ENCODE measurements around the gene COL6A5. TPM values are rescaled to one million over a fixed set of nuclear protein-coding genes. Genes with fewer than 3 reads are reported as not detected.

The COL6A5 gene
- total RNA-seq, 1 experiment from 2014 or later, result not detected

GRCh38 chr3:130383424-130383823 lies 38.0 kb downstream of the COL6A5 start:
- ChIA-PET POLR2A (ENCODE audit: unreplicated experiment) (no interaction called here), CTCF (no interaction called here)
- H3K4me2 ChIP-seq, result no peak overlapping the region

GRCh38 chr3:130384476-130385025 lies 39.1 kb downstream of the COL6A5 start:
- Histone ChIP-seq H3K9me3 (ENCODE audit: insufficient read depth, low read depth) (peaks cover 4% of the 10 kb centered on the region; the same call in 1 of the 2 replicates), H3K4me2 (no peak overlapping the region), H3K4me1 (replicated peaks; ENCODE audit: insufficient read depth) (0 out of 2 replicates have a peak, but pooled peaks cover 11% of the 10 kb centered on the region), H3K36me3 (ENCODE audit: low read depth) (no peaks in the 10 kb centered on the region), H2AFZ (no peak overlapping the region), H3K27ac (no peak overlapping the region), H3K4me3 (no peak overlapping the region), H3F3A (ENCODE audit: insufficient read depth, low read depth) (no peaks in the 10 kb centered on the region), H3K9me2 (ENCODE audit: insufficient read depth) (no peaks in the 10 kb centered on the region), H3K27me3 (ENCODE audit: insufficient read depth, low read depth) (no peaks in the 10 kb centered on the region), H4K20me1 (ENCODE audit: insufficient read depth) (no peaks in the 10 kb centered on the region), H3K79me2 (ENCODE audit: low read depth) (no peaks in the 10 kb centered on the region)
- intact Hi-C loops (cut with micrococcal nuclease; ENCODE audit: unreplicated experiment), result no loop called here
- BruUV-seq (replicated peaks), result no TSS peak
- DNase-seq, result no peak
- ChIA-PET POLR2A (ENCODE audit: unreplicated experiment) (no interaction called here), CTCF (no interaction called here)
- TF ChIP-seq, protein P1, sequence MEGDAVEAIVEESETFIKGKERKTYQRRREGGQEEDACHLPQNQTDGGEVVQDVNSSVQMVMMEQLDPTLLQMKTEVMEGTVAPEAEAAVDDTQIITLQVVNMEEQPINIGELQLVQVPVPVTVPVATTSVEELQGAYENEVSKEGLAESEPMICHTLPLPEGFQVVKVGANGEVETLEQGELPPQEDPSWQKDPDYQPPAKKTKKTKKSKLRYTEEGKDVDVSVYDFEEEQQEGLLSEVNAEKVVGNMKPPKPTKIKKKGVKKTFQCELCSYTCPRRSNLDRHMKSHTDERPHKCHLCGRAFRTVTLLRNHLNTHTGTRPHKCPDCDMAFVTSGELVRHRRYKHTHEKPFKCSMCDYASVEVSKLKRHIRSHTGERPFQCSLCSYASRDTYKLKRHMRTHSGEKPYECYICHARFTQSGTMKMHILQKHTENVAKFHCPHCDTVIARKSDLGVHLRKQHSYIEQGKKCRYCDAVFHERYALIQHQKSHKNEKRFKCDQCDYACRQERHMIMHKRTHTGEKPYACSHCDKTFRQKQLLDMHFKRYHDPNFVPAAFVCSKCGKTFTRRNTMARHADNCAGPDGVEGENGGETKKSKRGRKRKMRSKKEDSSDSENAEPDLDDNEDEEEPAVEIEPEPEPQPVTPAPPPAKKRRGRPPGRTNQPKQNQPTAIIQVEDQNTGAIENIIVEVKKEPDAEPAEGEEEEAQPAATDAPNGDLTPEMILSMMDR (conservative IDR thresholded peaks at IDR 0.05), result no peak
- no peak for TF ChIP-seq EZH2 (IDR thresholded peaks at IDR 0.05; ENCODE audit: low read depth)

More at GRCh38 chr3:130383424-130383823, 38.0 kb downstream of the COL6A5 start:
- TF ChIP-seq EZH2 (IDR thresholded peaks at IDR 0.05; ENCODE audit: low read depth), result no peak
- TF ChIP-seq, protein P1 (conservative IDR thresholded peaks at IDR 0.05), result no peak
- Histone ChIP-seq H3K4me1 (replicated peaks; ENCODE audit: insufficient read depth) (0 out of 2 replicates have a peak, but pooled peaks cover 11% of the 10 kb centered on the region), H2AFZ (no peak overlapping the region), H3K27ac (no peak overlapping the region), H3K79me2 (ENCODE audit: low read depth) (no peaks in the 10 kb centered on the region), H3F3A (ENCODE audit: insufficient read depth, low read depth) (no peaks in the 10 kb centered on the region), H4K20me1 (ENCODE audit: insufficient read depth) (no peaks in the 10 kb centered on the region), H3K36me3 (ENCODE audit: low read depth) (no peaks in the 10 kb centered on the region), H3K27me3 (ENCODE audit: insufficient read depth, low read depth) (no peaks in the 10 kb centered on the region), H3K9me3 (ENCODE audit: insufficient read depth, low read depth) (peaks cover 4% of the 10 kb centered on the region; the same call in 1 of the 2 replicates), H3K9me2 (ENCODE audit: insufficient read depth) (no peaks in the 10 kb centered on the region), H3K4me3 (no peak overlapping the region)
- no peak for DNase-seq
- no TSS peak for BruUV-seq (replicated peaks)
- intact Hi-C loops (cut with micrococcal nuclease; ENCODE audit: unreplicated experiment), result no loop called here

- no peak overlapping the region for H3K4me2 ChIP-seq
- H3K9me2 ChIP-seq (ENCODE audit: insufficient read depth), result no peaks in the 10 kb centered on the region
- no peak overlapping the region for H3K27ac ChIP-seq
- no peak overlapping the region for H3K4me3 ChIP-seq
- no peaks in the 10 kb centered on the region for H3K27me3 ChIP-seq (ENCODE audit: insufficient read depth, low read depth)
- peaks cover 4% of the 10 kb centered on the region; the same call in 1 of the 2 replicates for H3K9me3 ChIP-seq (ENCODE audit: insufficient read depth, low read depth)
- no peak for DNase-seq
- intact Hi-C loops (cut with micrococcal nuclease; ENCODE audit: unreplicated experiment), result no loop called here
- H2AFZ ChIP-seq, result 0 out of 2 replicates have a peak overlapping the region, but pooled peaks have one; percentile 41
- no peaks in the 10 kb centered on the region for H3F3A ChIP-seq (ENCODE audit: insufficient read depth, low read depth)
- TF ChIP-seq EZH2 (IDR thresholded peaks at IDR 0.05; ENCODE audit: low read depth), result no peak
- TF ChIP-seq, protein P1 (conservative IDR thresholded peaks at IDR 0.05), result no peak
- BruUV-seq (replicated peaks), result no TSS peak
- H3K4me1 ChIP-seq (replicated peaks; ENCODE audit: insufficient read depth), result 0 out of 2 replicates have a peak, but pooled peaks cover 11% of the 10 kb centered on the region
- CTCF ChIA-PET, result no interaction called here
- POLR2A ChIA-PET (ENCODE audit: unreplicated experiment), result no interaction called here
- H3K79me2 ChIP-seq (ENCODE audit: low read depth), result no peaks in the 10 kb centered on the region
- H4K20me1 ChIP-seq (ENCODE audit: insufficient read depth), result no peaks in the 10 kb centered on the region
- no peaks in the 10 kb centered on the region for H3K36me3 ChIP-seq (ENCODE audit: low read depth)
These were observed 41.3 kb downstream of the COL6A5 start for GRCh38 chr3:130386604-130387263.

Data from PC-9 (cell line).